HG03097 (cell line): ENCODE measurements around the gene MAML3.

Source experiments
- ATAC-seq: cut with Tn5 transposase; IDR thresholded peaks from one replicate; pipeline ENCODE4 v1.9.1; 2021; ENCODE audit not compliant: unreplicated experiment, low FRiP score

MAML3 gene

DNA sequence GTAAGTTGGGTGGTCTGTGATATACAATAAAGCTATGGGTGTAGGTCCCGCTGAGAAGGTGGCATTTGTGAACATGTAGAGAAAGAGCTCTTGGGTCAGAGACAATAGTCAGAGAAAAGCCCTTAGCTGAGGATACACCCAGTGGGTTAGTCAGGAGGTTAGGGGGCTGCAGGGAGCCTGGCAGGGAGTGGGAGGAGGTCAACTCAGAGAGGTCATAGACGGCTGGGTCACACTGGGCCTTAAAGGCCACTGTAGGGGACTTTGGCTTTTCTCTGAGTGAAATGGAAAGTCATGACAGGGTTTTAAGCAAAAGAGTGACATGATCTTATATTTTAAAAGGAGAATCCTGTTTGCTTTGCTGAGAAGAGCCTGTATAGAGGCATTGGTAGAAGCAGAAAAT is 471.7 kb downstream of the MAML3 start:
- ATAC-seq: no peak

- ATAC-seq: no peak
These were observed 476.9 kb downstream of the MAML3 start for GRCh38 chr4:139676913-139677585.

DNA sequence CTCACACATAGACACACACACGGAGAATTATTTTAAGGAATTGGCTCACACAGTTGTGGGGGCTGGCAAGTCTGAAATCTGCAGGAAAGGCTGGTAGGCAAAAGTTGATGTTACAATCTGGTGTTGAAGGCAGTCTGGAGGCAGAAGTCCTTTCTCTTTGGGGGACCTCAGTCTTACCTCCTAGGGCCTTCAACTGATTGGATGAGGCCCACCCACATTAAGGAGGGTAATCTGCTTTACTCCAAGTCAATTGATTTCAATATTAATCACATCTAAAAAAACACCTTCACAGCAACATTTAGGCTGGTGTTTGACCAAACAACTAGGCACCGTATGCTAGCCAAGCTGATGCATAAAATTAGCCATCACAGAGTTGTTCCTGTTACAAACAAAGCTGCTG is 477.6 kb downstream of the MAML3 start:
- no peak for ATAC-seq

DNA sequence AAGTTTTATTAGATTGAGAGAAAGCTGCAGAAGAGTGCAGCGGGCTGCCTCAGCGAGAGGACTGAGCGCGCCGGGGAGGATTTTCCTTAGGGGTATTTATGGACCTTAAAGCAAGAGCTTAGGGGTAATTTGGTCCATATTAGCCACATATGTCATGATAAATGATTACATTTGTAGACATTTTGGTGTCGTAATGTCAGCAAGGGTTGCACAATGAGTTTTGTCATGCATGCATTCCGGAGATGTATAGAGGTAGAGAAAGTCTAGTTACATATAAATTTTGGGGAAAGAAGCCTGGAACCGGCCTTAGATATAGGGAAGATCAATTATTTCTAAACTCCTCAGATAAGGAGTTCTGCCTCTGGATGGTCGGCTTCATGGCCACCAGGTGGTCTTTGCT is 478.3 kb downstream of the MAML3 start:
- no peak for ATAC-seq

DNA sequence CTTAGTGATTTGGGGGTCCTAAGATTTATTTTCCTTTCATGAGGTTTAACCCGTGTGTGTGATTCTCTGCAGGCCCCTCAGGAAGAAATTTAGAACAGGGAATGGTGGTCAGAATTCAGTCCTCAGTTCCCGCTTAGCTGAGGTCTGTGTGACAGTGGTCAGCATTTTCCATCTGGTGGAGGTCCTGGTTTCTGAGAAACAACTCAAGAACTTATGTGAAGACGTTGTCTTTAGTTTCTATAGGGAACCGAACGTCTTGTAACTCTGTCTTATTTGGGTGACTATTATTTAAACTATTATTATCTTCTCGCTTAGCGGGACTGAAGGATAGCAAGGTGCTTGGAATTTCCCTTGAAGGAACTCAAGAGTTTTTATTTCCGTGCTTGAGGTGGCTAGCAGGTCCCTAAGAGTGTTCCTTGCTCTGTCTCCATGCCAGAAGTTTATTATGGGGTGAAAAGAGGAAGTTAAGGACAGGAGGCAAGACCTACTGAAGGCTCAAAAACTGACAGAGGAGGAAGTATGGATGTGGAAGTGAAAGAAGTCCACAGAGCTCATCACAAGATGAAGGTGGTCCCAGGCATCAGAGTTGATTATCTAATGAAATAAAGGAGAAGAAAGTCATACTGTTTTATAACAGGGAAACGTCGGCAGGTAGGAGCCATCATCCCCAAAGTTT is 479.0 kb downstream of the MAML3 start:
- ATAC-seq: no peak

- no peak for ATAC-seq
These were observed 481.3 kb downstream of the MAML3 start for GRCh38 chr4:139672732-139673131.

GRCh38 chr4:139672215-139672614 is 481.8 kb downstream of the MAML3 start:
- ATAC-seq: no peak

DNA sequence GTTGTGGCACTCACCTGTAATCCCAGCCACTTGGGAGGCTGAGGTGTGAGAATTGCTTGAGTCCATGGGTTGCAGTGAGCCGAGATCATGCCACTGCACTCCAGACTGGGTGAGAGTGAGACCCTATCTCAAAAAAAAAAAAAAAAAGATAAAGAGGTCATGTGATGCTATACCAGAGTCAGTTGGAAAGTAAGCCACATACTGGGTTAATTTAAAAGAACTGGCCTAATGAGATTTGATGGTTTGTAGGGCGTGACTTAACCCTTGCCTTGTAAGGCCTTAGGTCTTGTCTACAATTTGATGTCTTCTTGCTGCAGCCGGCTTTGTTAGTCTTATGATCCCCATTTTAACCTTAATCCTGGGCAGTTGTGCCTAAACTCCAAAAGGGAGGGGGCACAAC is 483.2 kb downstream of the MAML3 start:
- no peak for ATAC-seq

- ATAC-seq: no peak
These were observed 484.1 kb downstream of the MAML3 start for GRCh38 chr4:139669890-139670289.

GRCh38 chr4:139669335-139669734 is 484.6 kb downstream of the MAML3 start:
- ATAC-seq: no peak

DNA sequence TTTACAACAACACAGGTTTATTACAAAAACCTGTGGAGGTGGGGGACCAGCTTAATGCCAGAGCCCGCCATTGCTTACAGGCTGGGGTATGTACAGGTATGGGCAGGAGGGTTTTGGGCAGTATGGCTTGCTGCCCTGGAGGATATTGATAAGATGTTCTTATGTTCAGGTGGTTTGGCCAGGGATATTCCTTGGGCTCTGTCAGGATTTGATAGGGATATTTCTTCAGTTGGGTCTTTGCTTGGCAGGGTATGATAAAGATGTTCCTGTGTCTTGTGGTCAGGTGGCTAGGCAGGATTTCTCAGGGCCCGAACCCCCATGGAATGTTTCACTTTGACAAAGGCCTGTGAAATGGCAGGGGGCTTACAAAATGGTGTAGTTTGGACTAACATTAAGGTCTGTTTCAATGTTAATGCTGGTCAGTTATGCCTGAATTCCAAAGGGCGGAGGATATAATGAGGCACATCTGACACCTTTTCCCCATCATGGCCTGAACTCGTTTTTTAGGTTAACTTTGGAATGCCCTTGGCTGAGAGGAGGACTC is 485.3 kb downstream of the MAML3 start:
- no peak for ATAC-seq

DNA sequence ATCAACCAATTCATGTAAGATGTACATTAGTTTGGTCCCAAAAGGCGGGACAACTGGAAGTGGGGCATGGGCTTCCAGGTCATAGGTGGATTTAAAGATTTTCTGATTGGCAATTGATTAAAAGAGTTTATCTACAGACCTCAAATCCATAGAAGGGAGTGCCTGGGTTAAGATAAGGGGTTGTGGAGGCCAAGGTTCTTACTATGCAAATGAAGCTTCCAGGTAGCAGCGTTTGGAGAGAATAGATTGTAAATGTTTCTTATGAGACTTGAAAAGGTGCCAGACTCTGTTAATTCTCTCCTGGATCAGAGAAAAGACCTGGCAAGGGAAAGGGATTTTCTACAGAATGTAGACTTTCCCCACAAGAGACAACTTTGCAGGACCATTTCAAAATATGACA is 485.9 kb downstream of the MAML3 start:
- ATAC-seq: no peak
